Activated T-cell treated with anti-CD3 and anti-CD28 coated beads for 4 hours (primary cell): ENCODE results near the gene PTPN11.

ENCODE experiments used
- DNase-seq: peaks from one replicate; pipeline ENCODE4 v3.0.0-alpha.2; 2020

Gene PTPN11

DNA sequence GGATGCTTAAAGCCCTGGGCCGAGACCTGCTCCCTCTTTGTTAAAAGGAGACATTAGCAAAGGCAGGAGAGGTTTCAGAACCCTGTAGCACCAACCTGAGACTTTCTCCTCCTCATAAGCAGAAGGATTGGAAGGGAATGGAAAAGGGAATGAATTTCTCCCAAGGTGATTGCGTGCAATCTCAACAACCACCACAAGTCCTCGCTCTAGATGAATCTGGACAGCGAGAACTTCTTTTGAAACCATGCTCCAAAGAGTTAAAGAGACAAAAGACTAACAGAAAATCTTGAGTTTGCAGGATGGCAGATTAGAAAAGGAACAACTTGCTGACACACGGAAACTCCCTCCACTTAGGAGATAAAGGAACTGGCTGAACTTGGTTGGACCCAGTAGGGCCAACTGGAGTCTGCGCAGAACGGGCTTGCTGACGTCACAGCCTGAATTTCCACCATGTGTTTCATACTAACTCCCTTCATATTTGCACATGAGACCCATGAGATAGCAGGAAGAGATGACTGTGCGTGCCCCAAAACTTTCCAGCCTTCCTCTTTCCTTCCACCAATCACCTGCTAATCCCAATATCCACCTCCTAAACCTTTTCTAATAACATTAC lies 137.0 kb downstream of the PTPN11 start:
- no peak for DNase-seq

DNA sequence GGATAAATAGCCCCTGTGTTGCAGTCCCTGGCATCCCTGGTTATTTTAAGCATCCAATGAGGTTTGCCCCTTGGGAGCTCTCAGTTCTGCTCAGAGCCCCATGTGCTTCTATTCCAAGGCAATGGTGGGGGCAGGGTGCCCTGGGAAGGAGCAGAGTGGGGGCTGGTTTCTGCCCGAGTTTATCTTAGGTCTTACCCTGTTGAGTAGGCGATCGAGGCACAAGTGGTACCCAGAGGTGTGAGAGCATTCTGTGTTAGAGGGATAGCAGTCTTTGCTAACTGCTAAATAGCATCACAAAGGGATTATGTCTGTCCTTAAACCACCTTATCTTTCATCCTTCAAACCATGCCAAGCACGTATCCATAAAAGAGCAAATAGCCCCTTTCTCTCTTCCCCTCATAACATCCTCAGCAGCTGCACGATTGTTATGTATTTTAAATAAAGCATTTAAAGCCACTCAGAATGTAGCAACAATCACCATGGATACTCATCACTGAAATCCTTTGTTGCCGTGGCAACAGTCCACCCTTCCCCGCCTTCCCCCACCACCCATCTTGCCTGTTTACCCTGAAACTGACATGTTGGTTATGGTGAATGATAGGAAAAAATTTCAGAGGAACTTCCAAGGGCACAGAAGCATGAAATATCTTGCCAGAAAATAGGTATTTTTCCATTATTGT lies 139.3 kb downstream of the PTPN11 start:
- DNase-seq, result no peak
